Midbrain (tissue), 1 donor: ENCODE data around the gene CNGA2.

ENCODE experiments used
- DNase-seq: peaks from one replicate; lab custom pipeline; 2025; lab: John Stamatoyannopoulos, UW

CNGA2 gene

GRCh38 chrX:151712253-151712652 lies 22.3 kb upstream of the CNGA2 start:
- DNase-seq, result no peak

DNA sequence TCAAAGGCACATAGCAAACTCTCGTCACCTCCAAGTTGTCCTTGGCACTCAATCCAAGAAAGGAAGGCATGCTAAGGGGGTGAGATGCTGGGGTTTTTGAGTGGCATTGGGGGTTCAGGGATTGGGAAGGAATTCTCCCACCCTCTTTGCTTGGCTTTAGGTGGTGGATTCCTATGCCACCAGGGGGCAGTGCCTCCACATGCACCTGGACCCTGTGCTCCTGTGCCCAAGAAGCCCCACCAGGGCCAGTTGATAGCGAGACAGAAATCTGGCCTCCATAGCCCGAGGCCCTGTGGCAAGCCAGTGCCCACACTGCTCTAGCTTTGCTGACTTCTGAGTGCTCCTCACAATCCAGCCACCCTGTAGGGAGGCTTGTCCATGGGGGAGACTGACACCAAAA lies 20.7 kb upstream of the CNGA2 start:
- no peak for DNase-seq

GRCh38 chrX:151714362-151714761 lies 20.2 kb upstream of the CNGA2 start:
- no peak for DNase-seq

- no peak for DNase-seq
These were observed 18.8 kb upstream of the CNGA2 start, which contains the start of gene FATE1 for GRCh38 chrX:151715752-151716151. Gene FATE1, plus strand, starts transcription at chrX:151716035. Its CDS starts 85 bp downstream, at chrX:151716120.

DNA sequence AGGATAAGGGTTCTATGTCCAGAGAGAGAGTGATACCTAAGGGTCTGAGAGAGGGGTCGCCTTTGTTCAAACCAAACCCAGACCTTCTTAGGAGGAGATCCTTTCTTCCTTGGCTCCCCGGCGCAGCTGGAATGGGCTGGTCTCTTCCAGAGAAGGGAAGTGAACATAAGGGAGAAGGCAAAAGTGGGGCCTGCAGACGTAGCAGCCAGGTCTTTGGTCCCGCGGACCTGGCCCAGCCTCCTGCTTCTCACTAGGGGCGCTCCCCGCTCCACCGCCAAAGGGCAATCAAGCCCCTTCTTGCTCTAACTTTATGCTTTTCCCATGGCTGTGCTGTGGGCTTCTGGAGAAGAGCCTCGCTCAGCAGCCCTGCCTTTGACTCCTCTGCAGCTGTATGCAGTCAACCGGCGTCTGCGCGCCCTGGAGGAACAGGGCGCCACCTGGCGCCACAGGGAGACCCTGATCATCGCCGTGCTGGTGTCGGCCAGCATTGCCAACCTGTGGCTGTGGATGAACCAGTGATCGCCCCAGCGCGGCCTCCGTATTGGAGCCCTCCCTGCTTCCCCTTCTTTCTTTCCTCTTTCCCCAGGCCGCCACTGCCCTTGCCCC lies 12.2 kb upstream of the CNGA2 start:
- DNase-seq, result no peak

DNA sequence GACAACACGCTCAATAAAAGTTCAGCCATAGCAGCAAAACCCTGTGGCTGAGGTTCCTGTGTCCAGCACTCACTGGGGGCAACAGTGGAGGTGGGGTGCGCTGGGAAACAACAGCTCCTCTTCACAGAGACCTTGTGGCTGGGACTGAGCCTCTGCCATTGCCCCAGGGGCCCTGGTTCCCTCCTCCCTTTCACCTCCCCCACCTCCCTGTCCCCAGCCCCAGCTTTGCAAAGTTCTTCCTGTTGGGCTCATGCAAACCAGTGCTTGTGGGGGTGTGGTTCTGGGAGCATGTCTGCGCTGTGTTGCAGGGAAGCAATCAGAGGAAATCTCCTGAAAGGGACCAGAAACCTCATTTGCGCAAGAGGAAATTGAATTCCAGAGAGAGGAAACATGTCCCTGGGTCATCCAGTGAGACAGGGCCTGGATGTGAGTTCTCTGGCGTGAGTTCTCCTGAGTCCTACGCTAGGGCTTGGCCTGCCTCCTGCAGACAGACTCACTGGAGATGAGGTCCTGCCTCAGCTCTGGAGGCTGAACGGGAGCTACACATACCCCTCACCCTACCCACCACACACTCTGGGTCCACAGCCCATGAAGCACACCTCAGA lies 11.3 kb upstream of the CNGA2 start:
- DNase-seq, result no peak

DNA sequence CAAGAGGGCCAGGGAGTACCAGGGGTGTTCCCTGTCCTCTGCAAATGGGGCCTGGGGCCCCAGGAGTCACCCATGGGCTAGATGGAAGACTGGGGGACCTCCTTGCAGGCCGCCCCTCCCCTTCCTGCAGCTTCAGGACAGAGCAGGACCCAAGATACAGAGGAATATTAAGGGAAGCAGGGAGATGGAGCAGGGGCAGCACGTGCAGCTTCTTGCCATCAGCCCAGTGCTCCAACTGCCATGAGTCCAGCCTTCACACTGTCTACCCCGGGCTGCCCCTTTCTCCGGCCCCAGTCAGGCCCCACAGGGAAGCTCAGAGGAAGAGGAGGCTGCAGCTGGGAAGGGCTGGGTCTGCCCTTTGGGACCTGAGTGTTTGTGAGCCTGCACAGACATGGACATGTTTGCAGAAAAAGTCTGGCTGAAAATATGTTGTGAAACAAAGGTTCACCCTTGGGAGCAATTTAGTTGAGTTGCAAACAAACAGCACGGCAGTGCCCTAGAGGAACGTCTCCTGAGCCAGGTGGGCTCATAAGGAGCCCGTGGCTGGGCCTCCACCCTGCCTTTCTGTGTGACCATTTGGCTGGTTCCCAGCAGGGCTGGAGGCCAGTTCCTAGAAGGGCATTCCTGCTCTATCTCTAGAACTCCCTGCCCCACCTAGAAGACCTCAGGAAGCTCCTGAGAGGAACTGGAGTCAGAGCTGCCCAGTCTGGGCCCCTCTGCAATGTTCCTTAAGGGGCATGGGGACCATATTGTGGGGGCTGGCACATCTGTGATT lies 9.8 kb upstream of the CNGA2 start:
- no peak for DNase-seq

GRCh38 chrX:151725338-151725614 lies 9.3 kb upstream of the CNGA2 start:
- no peak for DNase-seq

- DNase-seq, result no peak
These were observed 7.8 kb upstream of the CNGA2 start for GRCh38 chrX:151726751-151727150.

DNA sequence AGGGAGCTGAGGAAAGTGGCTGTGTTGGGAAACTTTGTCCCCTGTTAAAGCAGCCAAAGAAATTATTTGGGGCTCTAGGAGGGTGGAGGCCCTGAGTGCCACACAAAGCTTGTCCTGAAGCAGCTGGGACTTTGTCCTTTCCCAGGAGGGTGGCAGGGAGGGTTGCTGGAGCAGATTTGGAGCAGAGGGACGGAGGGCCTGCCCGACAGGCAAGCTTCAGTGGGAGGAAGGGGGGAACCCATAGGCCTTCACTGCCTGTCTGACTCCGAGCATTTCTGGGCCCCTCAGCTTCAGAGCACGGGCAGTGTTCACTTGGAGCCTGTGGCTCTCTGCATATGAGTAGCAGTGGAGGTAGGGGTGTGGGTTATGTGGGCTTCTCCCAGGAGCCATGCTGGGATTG lies 7.2 kb upstream of the CNGA2 start:
- DNase-seq, result no peak

DNA sequence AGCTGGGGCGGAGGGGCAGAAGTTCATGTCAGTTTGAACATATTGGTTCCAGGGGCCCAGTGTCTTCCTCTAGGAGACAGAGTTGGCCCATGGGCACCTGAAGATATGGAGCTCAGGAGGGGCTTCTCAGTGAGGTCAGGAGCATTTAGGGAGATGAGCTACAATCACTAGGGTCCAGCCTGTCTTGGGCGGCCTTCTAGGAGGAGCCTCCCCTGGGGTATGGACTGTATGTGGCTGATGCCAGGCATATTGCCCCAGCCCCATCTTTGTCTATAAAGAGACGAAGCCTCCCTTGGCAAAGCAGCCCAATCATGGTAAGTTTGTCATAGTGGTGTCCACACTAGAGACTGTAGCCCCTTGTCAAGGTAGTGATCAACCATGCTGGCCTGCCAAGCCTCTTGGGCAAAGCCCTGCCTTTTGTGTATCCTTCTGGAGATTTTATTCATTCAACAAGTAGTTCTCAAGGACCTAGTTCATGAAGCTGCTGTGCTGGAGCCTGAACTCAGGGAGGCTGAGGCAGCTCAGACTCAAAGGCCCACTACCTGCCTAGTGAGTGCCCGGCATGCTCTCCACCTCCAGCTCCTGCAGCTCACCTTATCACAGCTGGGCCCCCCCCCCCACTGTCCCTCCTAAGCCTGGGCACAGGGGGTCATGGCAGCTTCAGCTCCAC lies 5.4 kb upstream of the CNGA2 start:
- DNase-seq, result no peak

DNA sequence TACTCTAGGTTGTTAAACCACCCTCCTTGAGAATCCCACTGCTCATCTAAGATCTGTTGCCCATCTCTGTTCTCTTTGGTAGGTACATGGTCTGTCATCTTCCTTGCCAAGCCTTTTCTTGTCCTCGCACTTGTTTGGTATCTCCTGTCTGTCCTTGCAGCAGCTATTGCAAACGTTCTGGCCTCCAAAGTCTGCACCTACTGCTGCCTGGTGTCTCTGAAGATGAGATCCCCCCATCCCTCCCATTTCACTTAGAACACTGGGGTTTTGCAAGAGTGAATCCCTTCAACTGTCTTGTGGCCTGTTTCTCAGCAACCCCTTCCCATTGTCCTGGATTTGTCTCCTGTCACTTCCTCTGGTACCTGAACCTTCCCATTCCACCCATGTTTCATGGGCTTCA lies 673 bp downstream of the CNGA2 start:
- DNase-seq, result no peak

DNA sequence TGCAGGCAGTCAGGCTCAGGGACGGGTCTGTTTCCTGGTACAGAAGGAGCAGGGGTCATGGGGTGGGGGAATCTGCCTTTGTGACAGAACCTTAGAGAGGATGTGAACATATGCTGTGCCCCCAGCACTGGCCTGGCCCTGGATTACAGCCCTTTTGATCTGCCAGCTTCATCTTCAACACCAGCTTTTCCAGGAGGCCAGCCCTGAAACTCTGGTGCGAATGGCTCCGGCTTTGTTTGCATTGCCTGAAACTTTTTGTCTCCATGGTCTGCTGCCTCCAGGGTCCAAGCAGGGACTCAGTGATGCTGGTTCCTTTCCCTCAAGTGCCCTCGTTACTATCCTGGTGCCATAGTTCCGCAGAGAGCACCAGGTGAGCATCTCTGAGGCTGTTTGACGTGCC lies 2.1 kb downstream of the CNGA2 start:
- DNase-seq, result no peak

DNA sequence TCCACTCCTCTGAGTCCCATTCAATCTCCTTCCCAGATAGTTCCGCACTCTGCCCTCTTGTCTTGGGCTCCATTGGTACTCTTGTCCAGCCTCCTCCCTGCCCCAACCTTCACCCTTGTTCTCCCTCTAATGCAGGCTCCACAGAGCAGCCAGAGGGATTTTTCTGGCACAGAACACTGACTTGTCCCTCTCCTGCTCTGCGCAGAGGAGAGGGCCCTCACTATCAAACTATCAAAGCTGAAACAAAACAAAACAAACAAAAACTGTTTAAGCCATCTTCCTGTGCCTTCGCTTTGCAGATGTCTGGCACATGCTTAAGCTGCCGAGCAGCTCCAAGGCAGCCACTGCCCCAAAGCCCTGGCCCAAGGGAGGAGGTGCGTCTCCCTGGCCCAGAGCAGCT lies 2.9 kb downstream of the CNGA2 start:
- DNase-seq, result no peak

- no peak for DNase-seq
These were observed 4.2 kb downstream of the CNGA2 start for GRCh38 chrX:151738751-151739150.

DNA sequence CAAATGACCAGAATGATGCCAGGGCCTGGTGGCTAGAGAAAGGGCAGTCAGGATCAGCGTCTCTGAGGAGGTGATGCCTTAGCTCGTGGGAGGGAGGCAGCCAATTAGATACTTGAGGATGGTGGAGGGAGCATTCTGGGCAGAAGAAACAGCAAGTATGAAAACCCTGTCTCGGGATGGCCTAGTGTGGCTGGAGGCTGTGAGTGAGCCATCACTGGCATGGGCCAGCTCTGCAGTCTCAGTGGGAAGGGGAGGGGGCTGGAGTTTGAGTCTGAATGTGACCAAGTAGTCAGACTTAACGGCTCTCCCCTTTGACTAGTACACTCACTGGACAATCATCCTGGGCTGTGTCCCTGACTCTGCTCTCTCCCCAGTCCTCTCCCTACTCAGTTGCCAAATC lies 7.1 kb downstream of the CNGA2 start:
- DNase-seq, result no peak

DNA sequence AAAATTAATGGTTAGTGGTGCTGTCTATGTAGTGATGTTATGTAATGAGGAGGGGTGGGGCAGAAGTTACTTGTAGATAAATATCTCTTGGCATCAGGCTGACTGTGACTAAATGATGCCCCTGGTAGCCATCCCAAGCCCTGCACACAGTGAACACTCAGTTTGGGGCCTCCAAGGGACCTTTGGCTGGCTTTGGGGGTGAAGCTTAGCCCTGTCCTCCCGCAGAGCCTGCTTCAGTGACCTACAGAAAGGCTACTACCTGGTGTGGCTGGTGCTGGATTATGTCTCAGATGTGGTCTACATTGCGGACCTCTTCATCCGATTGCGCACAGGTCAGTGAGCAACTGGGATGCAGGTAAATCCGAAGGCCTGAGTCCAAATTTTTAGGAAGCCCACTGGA lies 7.8 kb downstream of the CNGA2 start:
- DNase-seq, result no peak

GRCh38 chrX:151743651-151744470 lies 9.3 kb downstream of the CNGA2 start:
- no peak for DNase-seq

DNA sequence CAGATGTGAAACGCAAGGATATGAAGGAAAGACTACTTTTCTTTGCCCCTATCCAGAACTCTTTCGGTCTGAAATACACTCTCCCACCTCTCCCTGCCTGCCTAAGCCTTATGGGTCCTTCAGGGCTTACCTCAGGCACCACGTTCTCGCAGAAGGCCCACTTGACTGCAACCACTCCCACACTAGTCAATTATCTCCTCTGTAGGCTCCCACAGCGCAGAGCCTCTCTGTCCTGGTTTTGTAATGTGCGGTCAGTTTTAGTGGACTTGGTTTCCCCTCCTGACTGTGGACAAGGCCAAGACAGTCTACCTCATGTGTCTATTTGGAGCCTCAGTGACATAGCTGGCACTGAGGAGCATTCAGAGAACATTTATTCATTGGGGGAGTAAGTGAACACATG lies 11.1 kb downstream of the CNGA2 start:
- DNase-seq, result no peak

GRCh38 chrX:151746502-151746901 lies 12.0 kb downstream of the CNGA2 start:
- DNase-seq, result no peak

DNA sequence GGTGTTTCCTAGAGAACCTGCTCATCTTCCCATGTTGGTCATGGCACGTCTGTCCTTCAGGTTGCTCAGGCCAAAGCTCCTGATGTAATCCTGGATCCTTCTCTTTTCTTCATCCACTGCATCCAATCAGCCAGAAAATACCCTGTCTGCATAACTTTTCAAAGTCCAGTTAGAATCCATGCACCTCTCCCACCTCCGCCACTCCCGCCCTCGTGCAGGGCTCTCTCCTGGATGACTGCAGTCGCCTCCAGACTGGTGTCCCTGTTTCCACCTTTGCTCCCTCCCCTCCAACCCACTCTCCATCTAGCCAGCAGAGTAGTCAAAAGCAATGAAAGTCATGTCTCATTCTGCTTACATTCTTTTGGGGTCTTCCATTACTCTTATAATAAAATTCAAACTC lies 16.0 kb downstream of the CNGA2 start:
- no peak for DNase-seq

GRCh38 chrX:151752847-151753246 lies 18.3 kb downstream of the CNGA2 start:
- DNase-seq, result no peak
